Measurements from ENCODE around the gene JMJD7.

JMJD7 gene

GRCh38 chr15:41827880-41828806 is at the start of gene JMJD7:
Gene JMJD7, plus strand, starts transcription at chr15:41828092. Its CDS starts 33 bp downstream, at chr15:41828125.
- DNase-seq (ENCODE audit: low read depth in 2 of 2) = peak; percentile 92 to 97

GRCh38 chr15:41778521-41778920 is 49.4 kb upstream of the JMJD7 start:
- DNase-seq (ENCODE audit: low read depth in 2 of 2) = no peak

- DNase-seq (ENCODE audit: low read depth in 2 of 2) = no peak
Observed at GRCh38 chr15:41779662-41780157, 48.2 kb upstream of the JMJD7 start.

- no peak for DNase-seq (ENCODE audit: low read depth in 2 of 2)
Observed at GRCh38 chr15:41780266-41780665, 47.6 kb upstream of the JMJD7 start.

GRCh38 chr15:41780727-41781126 is 47.2 kb upstream of the JMJD7 start:
- no peak for DNase-seq (ENCODE audit: low read depth in 2 of 2)

- DNase-seq (ENCODE audit: low read depth in 2 of 2) = no peak
Observed at GRCh38 chr15:41782371-41783282, 45.3 kb upstream of the JMJD7 start.

GRCh38 chr15:41783296-41783695 is 44.6 kb upstream of the JMJD7 start:
- DNase-seq (ENCODE audit: low read depth in 2 of 2) = no peak

- no peak for DNase-seq (ENCODE audit: low read depth in 2 of 2)
Observed at GRCh38 chr15:41788262-41788661, 39.6 kb upstream of the JMJD7 start.

- DNase-seq (ENCODE audit: low read depth in 2 of 2) = no peak
Observed at GRCh38 chr15:41789236-41789635, 38.7 kb upstream of the JMJD7 start.

GRCh38 chr15:41789662-41790061 is 38.2 kb upstream of the JMJD7 start:
- no peak for DNase-seq (ENCODE audit: low read depth in 2 of 2)

GRCh38 chr15:41790169-41790568 is 37.7 kb upstream of the JMJD7 start:
- DNase-seq (ENCODE audit: low read depth in 2 of 2) = no peak

GRCh38 chr15:41790756-41791546 is 36.9 kb upstream of the JMJD7 start:
- DNase-seq (ENCODE audit: low read depth in 2 of 2) = no peak

- DNase-seq (ENCODE audit: low read depth in 2 of 2) = no peak
Observed at GRCh38 chr15:41791547-41791937, 36.4 kb upstream of the JMJD7 start.

GRCh38 chr15:41792000-41792637 is 35.8 kb upstream of the JMJD7 start:
- DNase-seq (ENCODE audit: low read depth in 2 of 2) = no peak

- no peak for DNase-seq (ENCODE audit: low read depth in 2 of 2)
Observed at GRCh38 chr15:41794081-41794480, 33.8 kb upstream of the JMJD7 start.

- no peak for DNase-seq (ENCODE audit: low read depth in 2 of 2)
Observed at GRCh38 chr15:41795996-41796856, 31.7 kb upstream of the JMJD7 start.

GRCh38 chr15:41797201-41797944 is 30.5 kb upstream of the JMJD7 start:
- DNase-seq (ENCODE audit: low read depth in 2 of 2) = no peak

- DNase-seq (ENCODE audit: low read depth in 2 of 2) = no peak
Observed at GRCh38 chr15:41798607-41799487, 29.0 kb upstream of the JMJD7 start.
